Neuronal stem cell (in vitro differentiated cells): Measurements from ENCODE around the gene FLNC.

Source experiments
- DNase-seq: peaks from one replicate; pipeline ENCODE4 v3.0.0-alpha.2; 2013; ENCODE audit warnings: low spot score
- H2AFZ ChIP-seq: one replicate; pipeline ENCODE4 v1.6.1; 2013; ENCODE audit warnings: mild to moderate bottlenecking, low read length, inconsistent platforms
- H2AK5ac ChIP-seq: 2 replicates; pipeline ENCODE4 v1.6.1; 2013; ENCODE audit warnings: low read depth, mild to moderate bottlenecking, inconsistent platforms, low read length, moderate library complexity, mixed read lengths
- H2BK120ac ChIP-seq: 2 replicates; pipeline ENCODE4 v1.6.1; 2013; ENCODE audit warnings: low read depth, mild to moderate bottlenecking, inconsistent platforms, low read length, moderate library complexity, mixed read lengths
- H2BK12ac ChIP-seq: one replicate; pipeline ENCODE4 v1.6.1; 2013; ENCODE audit warnings: low read length, inconsistent platforms
- H2BK15ac ChIP-seq: 2 replicates; pipeline ENCODE4 v1.6.1; 2013; ENCODE audit warnings: mild to moderate bottlenecking, low read length, inconsistent platforms, mixed read lengths
- H2BK5ac ChIP-seq: one replicate; pipeline ENCODE4 v1.6.1; 2013; ENCODE audit warnings: inconsistent platforms, mild to moderate bottlenecking, low read length, moderate library complexity
- H3K14ac ChIP-seq: one replicate; pipeline ENCODE4 v1.6.1; 2013; ENCODE audit warnings: low read length, inconsistent platforms
- H3K18ac ChIP-seq: 2 replicates; pipeline ENCODE4 v1.6.1; 2013; ENCODE audit warnings: low read length, inconsistent platforms
- H3K23ac ChIP-seq: 2 replicates; pipeline ENCODE4 v1.6.1; 2013; ENCODE audit warnings: low read depth, mild to moderate bottlenecking, mixed read lengths, low read length, inconsistent platforms; ENCODE audit not compliant: poor library complexity
- H3K27ac ChIP-seq: replicated peaks from 3 replicates; pipeline ENCODE4 v1.5.1; 2013; ENCODE audit warnings: low read length, inconsistent platforms
- H3K27me3 ChIP-seq, 3 experiments: 2 replicates each; pipeline ENCODE4 v1.6.1; 2013; ENCODE audit warnings: low read length in 3 of 3, mild to moderate bottlenecking in 2 of 3, inconsistent platforms in 1 of 3, low read depth in 1 of 3, mixed read lengths in 1 of 3, moderate library complexity in 1 of 3; ENCODE audit not compliant: control insufficient read depth in 3 of 3, insufficient read depth in 3 of 3
- H3K36me3 ChIP-seq, 2 donors: replicated peaks in 1 of 2; 2 replicates each; pipeline ENCODE4 v1.6.1; 2013; ENCODE audit warnings: low read length in 2 of 2; ENCODE audit not compliant: control insufficient read depth in 2 of 2, insufficient read depth in 2 of 2
- H3K4ac ChIP-seq: 2 replicates; pipeline ENCODE4 v1.6.1; 2013; ENCODE audit warnings: inconsistent platforms, mild to moderate bottlenecking, low read length, moderate library complexity
- H3K4me1 ChIP-seq, 2 donors: 1 replicate in 1 of 2; 2 replicates in 1 of 2; pipeline ENCODE4 v1.6.1; 2013; ENCODE audit warnings: low read length in 2 of 2, low read depth in 1 of 2; ENCODE audit not compliant: control insufficient read depth in 2 of 2, insufficient read depth in 1 of 2
- H3K4me2 ChIP-seq: one replicate; pipeline ENCODE4 v1.6.1; 2013; ENCODE audit warnings: mild to moderate bottlenecking, low read length, inconsistent platforms; ENCODE audit not compliant: insufficient read depth, poor library complexity, severe bottlenecking
- H3K4me3 ChIP-seq, 2 donors: 2 replicates each; pipeline ENCODE4 v1.5.1; 2013; ENCODE audit warnings: low read length in 2 of 2, mild to moderate bottlenecking in 2 of 2, inconsistent platforms in 1 of 2, moderate library complexity in 1 of 2
- H3K79me1 ChIP-seq: one replicate; pipeline ENCODE4 v1.6.1; 2013; ENCODE audit warnings: low read depth, mild to moderate bottlenecking, inconsistent platforms, low read length, moderate library complexity
- H3K9ac ChIP-seq: one replicate; pipeline ENCODE4 v1.6.1; 2013; ENCODE audit warnings: mild to moderate bottlenecking, low read depth, low read length, inconsistent platforms; ENCODE audit not compliant: poor library complexity
- H3K9me3 ChIP-seq, 2 donors: replicated peaks in 1 of 2; 2 replicates each; pipeline versions ENCODE3 to v1.6.1; 2013; ENCODE audit warnings: low read length in 2 of 2, mild to moderate bottlenecking in 2 of 2, inconsistent platforms in 1 of 2, low read depth in 1 of 2, mixed read lengths in 1 of 2, moderate library complexity in 1 of 2; ENCODE audit not compliant: control insufficient read depth in 2 of 2, insufficient read depth in 1 of 2
- H4K8ac ChIP-seq: one replicate; pipeline ENCODE4 v1.6.1; 2013; ENCODE audit warnings: low read depth, mild to moderate bottlenecking, inconsistent platforms, low read length, moderate library complexity
- H4K91ac ChIP-seq: one replicate; pipeline ENCODE4 v1.6.1; 2013; ENCODE audit warnings: low read length, low read depth, mild to moderate bottlenecking, inconsistent platforms; ENCODE audit not compliant: poor library complexity
- WGBS, 2 donors: extraction: QIAGEN DNeasy Blood & Tissue Kit; methylation state at CpG; one replicate each; pipeline ENCODE4 v1.1.7; 2013; ENCODE audit warnings: missing lambda C conversion rate in 2 of 2, mixed read lengths in 1 of 2; ENCODE audit not compliant: insufficient read length in 2 of 2, insufficient replicate concordance in 1 of 2; ENCODE audit errors: extremely low coverage in 2 of 2; 5-methylcytosine and 5-hydroxymethylcytosine counted together

Gene FLNC

GRCh38 chr7:128827248-128827958 lies 2.8 kb upstream of the FLNC start:
- peaks cover 24 to 29% of the 10 kb centered on the region in 2 donors for H3K4me1 ChIP-seq
- no peak overlapping the region for H2BK120ac ChIP-seq
- H3K4ac ChIP-seq = no peak overlapping the region
- no peaks in the 10 kb centered on the region for H3K27me3 ChIP-seq
- H3K23ac ChIP-seq = no peak overlapping the region
- no CpG with 5 or more reads among the region's 17 CpGs for WGBS, 2 donors
- H2BK5ac ChIP-seq = no peak overlapping the region
- H3K4me3 ChIP-seq = no peak overlapping the region
- H3K27ac ChIP-seq = peak overlapping the region; percentile 68
- no peak for DNase-seq
- no peak overlapping the region for H3K9ac ChIP-seq
- peak overlapping the region; percentile 45 for H3K18ac ChIP-seq
- peak overlapping the region; percentile 2 for H2AK5ac ChIP-seq
- no peaks in the 10 kb centered on the region for H3K9me3 ChIP-seq
- no peak overlapping the region for H4K8ac ChIP-seq
- no peak overlapping the region for H3K14ac ChIP-seq
- no peaks in the 10 kb centered on the region for H3K36me3 ChIP-seq
- no peak overlapping the region for H4K91ac ChIP-seq
- H3K4me2 ChIP-seq = no peak overlapping the region
- peak overlapping the region; percentile 79 for H2AFZ ChIP-seq
- H2BK15ac ChIP-seq = peak overlapping the region; percentile 2
- no peak overlapping the region for H2BK12ac ChIP-seq
- H3K79me1 ChIP-seq = peaks cover 2% of the 10 kb centered on the region

- DNase-seq = no peak
- no peaks in the 10 kb centered on the region for H3K27me3 ChIP-seq
- WGBS, 2 donors = no CpG with 5 or more reads among the region's 10 CpGs
- no peak overlapping the region for H2BK120ac ChIP-seq
- H3K27ac ChIP-seq = peak overlapping the region; percentile 68
- peak overlapping the region; percentile 2 for H2BK15ac ChIP-seq
- H3K18ac ChIP-seq = peak overlapping the region; percentile 78
- H2AK5ac ChIP-seq = peak overlapping the region; percentile 47
- no peak overlapping the region for H3K14ac ChIP-seq
- H2AFZ ChIP-seq = peak overlapping the region; percentile 79
- H3K36me3 ChIP-seq = no peaks in the 10 kb centered on the region
- no peak overlapping the region for H4K8ac ChIP-seq
- no peak overlapping the region for H3K9ac ChIP-seq
- H3K4ac ChIP-seq = no peak overlapping the region
- peak overlapping the region; percentile 36 for H2BK12ac ChIP-seq
- H3K23ac ChIP-seq = no peak overlapping the region
- H4K91ac ChIP-seq = no peak overlapping the region
- H3K79me1 ChIP-seq = peaks cover 2% of the 10 kb centered on the region
- no peak overlapping the region for H3K4me3 ChIP-seq
- peaks cover 29 to 36% of the 10 kb centered on the region in 2 donors for H3K4me1 ChIP-seq
- H3K4me2 ChIP-seq = no peak overlapping the region
- no peak overlapping the region for H2BK5ac ChIP-seq
- H3K9me3 ChIP-seq = no peaks in the 10 kb centered on the region
These were observed 2.1 kb upstream of the FLNC start for GRCh38 chr7:128827971-128828711.

GRCh38 chr7:128829391-128830166 lies 627 bp upstream of the FLNC start:
- H2BK12ac ChIP-seq = no peak overlapping the region
- H3K4me1 ChIP-seq = peaks cover 37 to 46% of the 10 kb centered on the region in 2 donors
- no peak overlapping the region for H3K4ac ChIP-seq
- no peak overlapping the region for H3K27ac ChIP-seq
- WGBS, 2 donors = no CpG with 5 or more reads among the region's 13 CpGs
- no peaks in the 10 kb centered on the region for H3K9me3 ChIP-seq
- peak overlapping the region; percentile 87 for H2BK15ac ChIP-seq
- peak overlapping the region in 1 of 2 donors; percentile 27 for H3K4me3 ChIP-seq
- H3K9ac ChIP-seq = no peak overlapping the region
- no peaks in the 10 kb centered on the region for H3K36me3 ChIP-seq
- H3K27me3 ChIP-seq = no peaks in the 10 kb centered on the region
- peaks cover 2% of the 10 kb centered on the region for H3K79me1 ChIP-seq
- DNase-seq = no peak
- H4K91ac ChIP-seq = no peak overlapping the region
- no peak overlapping the region for H2AFZ ChIP-seq
- no peak overlapping the region for H3K23ac ChIP-seq
- no peak overlapping the region for H2BK5ac ChIP-seq
- no peak overlapping the region for H4K8ac ChIP-seq
- H2BK120ac ChIP-seq = peak overlapping the region; percentile 38
- peak overlapping the region; percentile 85 for H3K4me2 ChIP-seq
- H2AK5ac ChIP-seq = peak overlapping the region; percentile 73
- H3K18ac ChIP-seq = peak overlapping the region; percentile 81
- no peak overlapping the region for H3K14ac ChIP-seq
